IPS-NIHi7 (cell line): ENCODE results near the gene SNCB.

Experiments used
- DNase-seq: peaks from one replicate; pipeline ENCODE4 v3.0.0; 2012; ENCODE audit warnings: mixed read lengths; ENCODE audit errors: extremely low spot score

SNCB gene

GRCh38 chr5:176644878-176645670, 14.7 kb upstream of the SNCB start:
- no peak for DNase-seq

GRCh38 chr5:176644294-176644693, 14.0 kb upstream of the SNCB start:
- no peak for DNase-seq

- no peak for DNase-seq
These were observed 13.3 kb upstream of the SNCB start for GRCh38 chr5:176643491-176644219.

- no peak for DNase-seq
These were observed 12.5 kb upstream of the SNCB start for GRCh38 chr5:176642675-176643490.

GRCh38 chr5:176640616-176641015, 10.3 kb upstream of the SNCB start:
- no peak for DNase-seq

- no peak for DNase-seq
These were observed 9.6 kb upstream of the SNCB start for GRCh38 chr5:176639981-176640380.

GRCh38 chr5:176639208-176639607, 8.9 kb upstream of the SNCB start:
- DNase-seq = no peak

GRCh38 chr5:176638437-176638836, 8.1 kb upstream of the SNCB start:
- DNase-seq = no peak

GRCh38 chr5:176637556-176637955, 7.2 kb upstream of the SNCB start:
- DNase-seq = no peak

- DNase-seq = no peak
These were observed 6.1 kb upstream of the SNCB start for GRCh38 chr5:176636426-176636825.

- DNase-seq = no peak
These were observed 3.3 kb upstream of the SNCB start for GRCh38 chr5:176633598-176633997.

GRCh38 chr5:176632745-176633144, 2.4 kb upstream of the SNCB start:
- no peak for DNase-seq

- no peak for DNase-seq
These were observed 1.3 kb upstream of the SNCB start for GRCh38 chr5:176631383-176632200.

GRCh38 chr5:176630681-176631222, 418 bp upstream of the SNCB start:
- no peak for DNase-seq

GRCh38 chr5:176629317-176629852, 949 bp downstream of the SNCB start:
- DNase-seq = no peak

- no peak for DNase-seq
These were observed 1.7 kb downstream of the SNCB start for GRCh38 chr5:176628406-176629228.

GRCh38 chr5:176627582-176627981, 2.8 kb downstream of the SNCB start:
- no peak for DNase-seq

GRCh38 chr5:176626876-176627236, 3.5 kb downstream of the SNCB start:
- no peak for DNase-seq

- DNase-seq = no peak
These were observed 4.1 kb downstream of the SNCB start for GRCh38 chr5:176625966-176626875.
